Suprapubic skin (tissue), 4 donors: ENCODE data around the gene SIPA1L3. TPM values are rescaled to one million over a fixed set of nuclear protein-coding genes. Genes with fewer than 3 reads are reported as not detected.

ENCODE experiments used
- DNase-seq, 2 donors: peaks; one replicate each; pipeline ENCODE4 v3.0.0-alpha.2; 2019; ENCODE audit warnings: low spot score in 2 of 2
- H3K27ac ChIP-seq: fragments of 200-600 bp; sonication (generic); one replicate; pipeline ENCODE4 v1.5.1; 2019
- H3K27me3 ChIP-seq: fragments of 200-600 bp; sonication (generic); one replicate; pipeline ENCODE4 v1.5.1; 2019
- H3K36me3 ChIP-seq: fragments of 200-600 bp; sonication (generic); one replicate; pipeline ENCODE4 v1.5.1; 2019
- H3K4me1 ChIP-seq: fragments of 200-600 bp; sonication (generic); one replicate; pipeline ENCODE4 v1.5.1; 2019
- H3K4me3 ChIP-seq: fragments of 200-600 bp; sonication (generic); one replicate; pipeline ENCODE4 v1.5.1; 2019; ENCODE audit warnings: mild to moderate bottlenecking
- H3K9me3 ChIP-seq: fragments of 200-600 bp; sonication (generic); one replicate; pipeline ENCODE4 v1.5.1; 2019
- CTCF ChIP-seq, 2 donors: fragments of 200-600 bp in 1 of 2; fragments of 450-650 bp in 1 of 2; sonication (generic) in 1 of 2; IDR thresholded peaks; one replicate each; pipeline ENCODE4 v1.5.1; 2016 to 2019; ENCODE audit warnings: antibody characterized with exemption in 2 of 2, mild to moderate bottlenecking in 1 of 2, moderate library complexity in 1 of 2
- EP300 ChIP-seq: sonication (generic); formaldehyde crosslinking; IDR thresholded peaks from one replicate; pipeline ENCODE4 v1.6.1; 2017; ENCODE audit warnings: antibody characterized with exemption
- POLR2A ChIP-seq, 2 donors: fragments of 450-650 bp; IDR thresholded peaks; one replicate each; pipeline ENCODE4 v1.6.1; 2017; ENCODE audit warnings: antibody characterized with exemption in 2 of 2, mild to moderate bottlenecking in 2 of 2, moderate library complexity in 2 of 2
- POLR2AphosphoS5 ChIP-seq, 3 donors: sonication (generic); formaldehyde crosslinking; IDR thresholded peaks; one replicate each; pipeline ENCODE4 v1.6.1; 2017; ENCODE audit warnings: antibody characterized with exemption in 3 of 3
- WGBS: methylation state at CpG from one replicate; pipeline ENCODE4 v1.1.5; 2018; 5-methylcytosine and 5-hydroxymethylcytosine counted together
- total RNA-seq, 4 donors: library from RNA; depleted of rRNA; stranded (reverse); fragments of >200 nt; gene quantifications; one replicate each; pipeline ENCODE4 v1.1.0, GENCODE V29; 2016

Gene SIPA1L3
- total RNA-seq, 4 donors from 2014 or later: 52.6 to 92.1 (median 81.8) TPM

DNA sequence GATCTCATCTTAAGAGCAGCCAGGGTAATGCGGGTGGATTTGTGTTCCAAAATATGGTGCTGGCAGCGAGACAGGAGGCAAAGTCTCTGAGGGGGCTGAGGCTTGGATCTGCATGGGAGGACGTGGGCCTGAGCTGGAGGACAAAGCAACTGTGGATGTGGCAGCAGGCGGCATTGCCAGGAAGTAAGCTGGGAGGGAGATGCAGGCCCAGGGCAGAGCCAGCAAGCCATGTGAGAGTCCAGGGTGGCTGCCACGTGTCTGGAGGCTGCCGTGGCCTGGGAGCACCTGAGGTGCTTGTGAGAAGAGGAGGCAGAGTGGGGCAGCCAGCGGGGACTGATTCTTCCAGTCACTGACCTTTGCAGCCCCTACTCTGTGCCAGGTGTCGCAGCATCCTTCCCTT is 265.0 kb downstream of the SIPA1L3 start:
- no peak overlapping the region for H3K4me3 ChIP-seq
- TF ChIP-seq EP300 (no peak), POLR2A (IDR thresholded peaks at IDR 0.05) (no peak), CTCF (IDR thresholded peaks at IDR 0.05) (no peak), POLR2AphosphoS5 (IDR thresholded peaks at IDR 0.05) (no peak)
- no peak for DNase-seq
- H3K4me1 ChIP-seq: peaks cover 7% of the 10 kb centered on the region
- H3K36me3 ChIP-seq: peaks cover 18% of the 10 kb centered on the region
- 80% methylated on average over 6 of the region's 8 CpGs for WGBS
- no peak overlapping the region for H3K27ac ChIP-seq
- no peaks in the 10 kb centered on the region for H3K27me3 ChIP-seq
- H3K9me3 ChIP-seq: no peaks in the 10 kb centered on the region

GRCh38 chr19:38173291-38174041 is 266.5 kb downstream of the SIPA1L3 start:
- Histone ChIP-seq H3K36me3 (peaks cover 5% of the 10 kb centered on the region), H3K27me3 (no peaks in the 10 kb centered on the region), H3K4me3 (no peak overlapping the region), H3K4me1 (peaks cover 7% of the 10 kb centered on the region), H3K27ac (peak overlapping the region; percentile 72), H3K9me3 (no peaks in the 10 kb centered on the region)
- DNase-seq: peak in 1 of 2 donors; percentile 81
- WGBS: 63% methylated on average over 12 of the region's 22 CpGs
- TF ChIP-seq EP300: no peak
- peak in 2 of 3 donors; percentile 49 to 65 for TF ChIP-seq POLR2AphosphoS5 (IDR thresholded peaks at IDR 0.05)

DNA sequence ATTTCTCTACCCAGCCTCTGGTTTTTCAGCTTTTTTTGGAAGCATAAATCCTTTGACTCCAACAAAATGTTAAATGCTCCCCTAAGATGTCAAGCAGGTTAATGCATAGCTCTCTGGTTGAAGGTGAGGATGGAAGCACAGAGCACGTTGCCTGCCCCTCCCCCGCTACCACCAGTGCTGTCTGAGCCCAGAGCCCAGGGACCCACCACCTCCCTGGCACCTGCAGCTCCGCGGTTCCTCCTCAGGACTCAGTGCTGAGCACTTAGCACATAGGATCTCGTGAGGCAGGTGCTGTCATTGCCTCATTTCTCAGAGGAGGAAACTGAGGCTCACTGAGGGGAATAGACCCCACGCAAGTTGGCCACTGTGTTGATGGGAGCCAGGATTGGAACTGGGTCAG is 268.4 kb downstream of the SIPA1L3 start:
- no peak overlapping the region for H3K27ac ChIP-seq
- peaks cover 2% of the 10 kb centered on the region for H3K36me3 ChIP-seq
- H3K27me3 ChIP-seq: no peaks in the 10 kb centered on the region
- DNase-seq: no peak
- peaks cover 7% of the 10 kb centered on the region for H3K9me3 ChIP-seq
- TF ChIP-seq CTCF (IDR thresholded peaks at IDR 0.05) (no peak), POLR2A (IDR thresholded peaks at IDR 0.05) (no peak), EP300 (no peak), POLR2AphosphoS5 (IDR thresholded peaks at IDR 0.05) (no peak)
- H3K4me3 ChIP-seq: no peak overlapping the region
- WGBS: 92% methylated on average over 4 of the region's 6 CpGs
- peaks cover 7% of the 10 kb centered on the region for H3K4me1 ChIP-seq

DNA sequence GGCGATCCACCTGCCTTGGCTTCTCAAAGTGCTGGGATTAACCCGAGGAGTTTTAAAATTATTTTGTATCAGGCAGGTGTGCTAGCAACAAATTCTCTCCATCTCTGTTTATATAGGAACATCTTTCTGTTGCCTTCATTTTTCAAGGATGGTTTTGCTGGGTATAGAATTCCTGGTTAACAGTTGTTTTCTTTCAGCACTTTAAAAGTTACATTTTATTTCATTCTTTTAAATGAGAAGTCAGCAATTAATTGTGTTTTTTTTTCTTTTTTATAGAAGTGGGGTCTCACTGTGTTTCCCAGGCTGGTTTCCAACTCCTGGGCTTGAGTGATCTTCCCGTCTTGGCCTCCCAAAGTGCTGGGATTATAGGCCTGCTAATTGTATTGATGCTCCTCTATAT is 273.1 kb downstream of the SIPA1L3 start:
- peaks cover 7% of the 10 kb centered on the region for H3K9me3 ChIP-seq
- H3K4me1 ChIP-seq: peaks cover 17% of the 10 kb centered on the region
- no peak overlapping the region for H3K27ac ChIP-seq
- TF ChIP-seq CTCF (IDR thresholded peaks at IDR 0.05): no peak
- TF ChIP-seq POLR2AphosphoS5 (IDR thresholded peaks at IDR 0.05): no peak
- TF ChIP-seq EP300: no peak
- TF ChIP-seq POLR2A (IDR thresholded peaks at IDR 0.05): no peak
- 97% methylated on average over 3 of the region's 3 CpGs for WGBS
- DNase-seq: no peak
- H3K27me3 ChIP-seq: no peaks in the 10 kb centered on the region
- no peak overlapping the region for H3K4me3 ChIP-seq
- H3K36me3 ChIP-seq: peaks cover 17% of the 10 kb centered on the region

GRCh38 chr19:38182536-38183210 is 275.7 kb downstream of the SIPA1L3 start:
- Histone ChIP-seq H3K4me3 (peak overlapping the region; percentile 43), H3K36me3 (peaks cover 21% of the 10 kb centered on the region), H3K27me3 (no peaks in the 10 kb centered on the region), H3K9me3 (peaks cover 7% of the 10 kb centered on the region), H3K27ac (peak overlapping the region; percentile 61), H3K4me1 (peaks cover 17% of the 10 kb centered on the region)
- TF ChIP-seq POLR2A (IDR thresholded peaks at IDR 0.05): no peak
- no peak for DNase-seq
- 76% methylated on average over 13 of the region's 21 CpGs for whole genome bisulfite sequencing

DNA sequence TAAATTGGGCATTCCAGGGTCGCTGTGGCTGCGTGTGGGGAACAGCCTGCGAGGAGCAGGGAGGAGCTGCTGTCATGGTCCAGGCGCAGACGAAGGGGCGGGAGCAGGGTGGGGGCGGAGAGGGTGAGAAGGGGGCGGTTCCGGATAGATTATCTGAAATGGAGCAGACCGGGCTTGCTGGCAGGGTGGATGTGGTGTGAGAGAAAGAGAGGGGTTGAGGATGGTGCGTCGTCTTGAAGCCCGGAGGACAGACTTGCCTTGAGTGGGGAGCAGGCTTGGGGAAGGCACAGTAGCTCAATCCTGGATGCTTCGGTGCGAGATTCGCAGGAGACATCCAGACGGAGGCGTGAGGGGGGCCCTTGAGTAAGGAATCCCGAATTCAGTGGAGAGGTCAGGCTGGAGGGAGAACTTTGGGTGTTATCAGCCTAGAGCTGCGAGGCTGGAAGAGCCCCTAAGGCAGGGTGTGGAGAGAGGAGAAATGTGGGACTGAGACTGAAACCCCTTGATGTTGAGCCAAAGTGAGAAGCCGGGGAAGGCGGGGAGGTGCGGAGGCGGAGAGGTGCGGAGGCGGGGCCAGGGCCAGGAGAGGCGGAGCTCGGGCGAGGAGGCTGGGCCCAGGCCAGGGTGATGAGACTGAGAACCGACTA is 276.4 kb downstream of the SIPA1L3 start:
- Histone ChIP-seq H3K4me1 (peaks cover 17% of the 10 kb centered on the region), H3K4me3 (peak overlapping the region; percentile 43), H3K27me3 (no peaks in the 10 kb centered on the region), H3K9me3 (peaks cover 7% of the 10 kb centered on the region), H3K36me3 (peaks cover 21% of the 10 kb centered on the region), H3K27ac (peak overlapping the region; percentile 61)
- DNase-seq: no peak
- TF ChIP-seq POLR2AphosphoS5 (IDR thresholded peaks at IDR 0.05) (no peak), POLR2A (IDR thresholded peaks at IDR 0.05) (no peak), EP300 (no peak), CTCF (IDR thresholded peaks at IDR 0.05) (no peak)
- 35% methylated on average over 30 of the region's 30 CpGs for WGBS
